MM.1S (cell line): Measurements from ENCODE around the gene DHRS7.

Experiments used
- DNase-seq: peaks from one replicate; pipeline ENCODE4 v3.0.0-alpha.2; 2015
- H2AFZ ChIP-seq: fragments of 300-600 bp; sonication (generic); 2 replicates; pipeline ENCODE4 v1.6.0; 2016; ENCODE audit warnings: antibody characterized with exemption, low read length
- H3F3A ChIP-seq: fragments of 300-600 bp; sonication (generic); 2 replicates; pipeline ENCODE4 v1.6.1; 2016; ENCODE audit warnings: mild to moderate bottlenecking, antibody characterized with exemption, low read length, moderate library complexity, mixed read lengths; ENCODE audit not compliant: insufficient read depth
- H3K27ac ChIP-seq: fragments of 300-600 bp; sonication (generic); 2 replicates; pipeline ENCODE4 v1.5.1; 2016; ENCODE audit warnings: mild to moderate bottlenecking, low read length
- H3K27me3 ChIP-seq: fragments of 300-600 bp; sonication (generic); replicated peaks from 2 replicates; pipeline ENCODE4 v1.6.0; 2016; ENCODE audit warnings: low read length; ENCODE audit not compliant: insufficient read depth
- H3K36me3 ChIP-seq: fragments of 300-600 bp; sonication (generic); replicated peaks from 2 replicates; pipeline ENCODE4 v1.6.1; 2016; ENCODE audit warnings: mild to moderate bottlenecking, low read length, mixed read lengths; ENCODE audit not compliant: insufficient read depth
- H3K4me1 ChIP-seq: fragments of 300-600 bp; sonication (generic); 2 replicates; pipeline ENCODE4 v1.6.1; 2016; ENCODE audit warnings: low read length, mixed read lengths
- H3K4me2 ChIP-seq: fragments of 300-600 bp; sonication (generic); 2 replicates; pipeline ENCODE4 v1.6.0; 2016; ENCODE audit warnings: low read depth, low read length
- H3K4me3 ChIP-seq: fragments of 300-600 bp; sonication (generic); 2 replicates; pipeline ENCODE4 v1.5.1; 2016; ENCODE audit warnings: low read length, mixed read lengths
- H3K79me2 ChIP-seq: fragments of 300-600 bp; sonication (generic); 2 replicates; pipeline ENCODE4 v1.6.1; 2016; ENCODE audit warnings: mixed run types, low read length, mixed read lengths
- H3K9ac ChIP-seq: fragments of 300-600 bp; sonication (generic); 2 replicates; pipeline ENCODE4 v1.6.1; 2016; ENCODE audit warnings: low read length, mixed read lengths
- H3K9me2 ChIP-seq: fragments of 300-600 bp; sonication (generic); replicated peaks from 2 replicates; pipeline ENCODE4 v1.6.1; 2016; ENCODE audit warnings: mild to moderate bottlenecking, low read length, mixed read lengths; ENCODE audit not compliant: insufficient read depth
- H3K9me3 ChIP-seq: fragments of 300-600 bp; sonication (generic); replicated peaks from 2 replicates; pipeline ENCODE4 v1.6.1; 2016; ENCODE audit warnings: mild to moderate bottlenecking, low read length, mixed read lengths; ENCODE audit not compliant: insufficient read depth
- H4K20me1 ChIP-seq: fragments of 300-600 bp; sonication (generic); 2 replicates; pipeline ENCODE4 v1.6.1; 2016; ENCODE audit warnings: mild to moderate bottlenecking, low read length, moderate library complexity, mixed read lengths; ENCODE audit not compliant: insufficient read depth
- EZH2 ChIP-seq: fragments of 300-600 bp; sonication (generic); optimal IDR thresholded peaks from 2 replicates; pipeline ENCODE3; 2017; ENCODE audit warnings: low read depth, mild to moderate bottlenecking, antibody characterized with exemption, low read length, mixed read lengths
- EZH2phosphoT487 ChIP-seq: fragments of 300-600 bp; sonication (generic); IDR thresholded peaks from 2 replicates; pipeline ENCODE4 v1.6.1; 2018; ENCODE audit warnings: antibody characterized with exemption, low read length
- TF ChIP-seq, protein P1 (sequence below): fragments of 300-600 bp; sonication (generic); IDR thresholded peaks from 2 replicates; pipeline ENCODE4 v1.5.1; 2016; ENCODE audit warnings: antibody characterized with exemption, low read length, mixed read lengths

The DHRS7 gene

GRCh38 chr14:60204104-60204842 is 39.1 kb upstream of the DHRS7 start:
- Histone ChIP-seq H3K4me2 (peak overlapping the region; percentile 34), H2AFZ (peak overlapping the region; percentile 23), H3K4me3 (no peak overlapping the region), H3K27ac (no peak overlapping the region), H4K20me1 (no peaks in the 10 kb centered on the region), H3F3A (no peaks in the 10 kb centered on the region), H3K9me2 (no peaks in the 10 kb centered on the region), H3K36me3 (no peaks in the 10 kb centered on the region), H3K79me2 (no peaks in the 10 kb centered on the region), H3K9me3 (no peaks in the 10 kb centered on the region), H3K4me1 (no peaks in the 10 kb centered on the region), H3K9ac (no peak overlapping the region; the same call in 1 of the 2 replicates), H3K27me3 (no peaks in the 10 kb centered on the region)
- DNase-seq = no peak
- TF ChIP-seq EZH2phosphoT487 (no peak), EZH2 (no peak)
- TF ChIP-seq, protein P1, sequence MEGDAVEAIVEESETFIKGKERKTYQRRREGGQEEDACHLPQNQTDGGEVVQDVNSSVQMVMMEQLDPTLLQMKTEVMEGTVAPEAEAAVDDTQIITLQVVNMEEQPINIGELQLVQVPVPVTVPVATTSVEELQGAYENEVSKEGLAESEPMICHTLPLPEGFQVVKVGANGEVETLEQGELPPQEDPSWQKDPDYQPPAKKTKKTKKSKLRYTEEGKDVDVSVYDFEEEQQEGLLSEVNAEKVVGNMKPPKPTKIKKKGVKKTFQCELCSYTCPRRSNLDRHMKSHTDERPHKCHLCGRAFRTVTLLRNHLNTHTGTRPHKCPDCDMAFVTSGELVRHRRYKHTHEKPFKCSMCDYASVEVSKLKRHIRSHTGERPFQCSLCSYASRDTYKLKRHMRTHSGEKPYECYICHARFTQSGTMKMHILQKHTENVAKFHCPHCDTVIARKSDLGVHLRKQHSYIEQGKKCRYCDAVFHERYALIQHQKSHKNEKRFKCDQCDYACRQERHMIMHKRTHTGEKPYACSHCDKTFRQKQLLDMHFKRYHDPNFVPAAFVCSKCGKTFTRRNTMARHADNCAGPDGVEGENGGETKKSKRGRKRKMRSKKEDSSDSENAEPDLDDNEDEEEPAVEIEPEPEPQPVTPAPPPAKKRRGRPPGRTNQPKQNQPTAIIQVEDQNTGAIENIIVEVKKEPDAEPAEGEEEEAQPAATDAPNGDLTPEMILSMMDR = no peak

DNA sequence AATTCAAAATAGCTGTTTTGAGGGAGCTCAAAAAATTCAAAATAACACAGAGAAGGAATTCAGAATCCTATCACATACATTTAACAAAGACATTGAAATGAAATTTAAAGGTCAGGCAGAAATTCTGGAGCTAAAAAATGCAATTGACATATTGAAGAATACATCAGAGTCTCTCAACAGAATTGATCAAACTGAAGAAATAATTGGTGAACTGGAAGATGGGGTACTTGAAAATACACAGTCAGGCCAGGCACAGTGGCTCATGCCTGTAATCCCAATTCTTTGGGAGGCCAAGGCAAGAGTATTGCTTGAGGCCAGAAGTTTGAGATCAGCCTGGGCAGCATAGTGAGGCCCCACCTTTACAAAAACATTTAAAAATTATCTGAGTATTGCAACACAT is 34.1 kb upstream of the DHRS7 start:
- no peaks in the 10 kb centered on the region for H3K9me2 ChIP-seq
- H4K20me1 ChIP-seq = no peaks in the 10 kb centered on the region
- H3K36me3 ChIP-seq = no peaks in the 10 kb centered on the region
- no peaks in the 10 kb centered on the region for H3K4me1 ChIP-seq
- TF ChIP-seq EZH2phosphoT487 (no peak), EZH2 (no peak)
- TF ChIP-seq, protein P1 = no peak
- H3K4me3 ChIP-seq = no peak overlapping the region
- no peak overlapping the region for H3K4me2 ChIP-seq
- no peaks in the 10 kb centered on the region for H3K27me3 ChIP-seq
- no peaks in the 10 kb centered on the region for H3F3A ChIP-seq
- no peak overlapping the region for H2AFZ ChIP-seq
- no peak overlapping the region for H3K27ac ChIP-seq
- H3K79me2 ChIP-seq = no peaks in the 10 kb centered on the region
- no peaks in the 10 kb centered on the region for H3K9me3 ChIP-seq
- H3K9ac ChIP-seq = no peak overlapping the region
- DNase-seq = no peak

GRCh38 chr14:60197629-60198303 is 32.6 kb upstream of the DHRS7 start:
- no peak for DNase-seq
- TF ChIP-seq, protein P1 = no peak
- no peak overlapping the region for H3K9ac ChIP-seq
- H4K20me1 ChIP-seq = no peaks in the 10 kb centered on the region
- H3K9me2 ChIP-seq = no peaks in the 10 kb centered on the region
- H3K4me1 ChIP-seq = no peaks in the 10 kb centered on the region
- no peaks in the 10 kb centered on the region for H3K36me3 ChIP-seq
- H3K79me2 ChIP-seq = no peaks in the 10 kb centered on the region
- H3K27ac ChIP-seq = no peak overlapping the region
- no peaks in the 10 kb centered on the region for H3F3A ChIP-seq
- no peaks in the 10 kb centered on the region for H3K9me3 ChIP-seq
- no peak overlapping the region for H2AFZ ChIP-seq
- no peak overlapping the region for H3K4me2 ChIP-seq
- H3K4me3 ChIP-seq = no peak overlapping the region
- H3K27me3 ChIP-seq = no peaks in the 10 kb centered on the region
